Liver (tissue), 3 donors: ENCODE measurements around the gene FMO4.

Experiments used
- ATF3 ChIP-seq: IDR thresholded peaks from 2 replicates; pipeline ENCODE4 v1.6.1; 2016; ENCODE audit warnings: antibody characterized with exemption
- CTCF ChIP-seq: fragments of 150-350 bp; IDR thresholded peaks from 2 replicates; pipeline ENCODE4 v1.5.1; 2017; ENCODE audit warnings: improper control_type of control experiment, low read depth, low read length; ENCODE audit not compliant: missing input control
- TAF1 ChIP-seq: conservative IDR thresholded peaks from 2 replicates; pipeline ENCODE4 v1.6.1; 2016; ENCODE audit warnings: antibody characterized with exemption, mild to moderate bottlenecking
- YY1 ChIP-seq: IDR thresholded peaks from 2 replicates; pipeline ENCODE4 v1.6.1; 2016; ENCODE audit warnings: antibody characterized with exemption, mild to moderate bottlenecking
- donor health status: healthy.
- donor health status: healthy.

- TF ChIP-seq CTCF (no peak), YY1 (no peak), ATF3 (no peak), TAF1 (no peak)
Measured at GRCh38 chr1:171366085-171366484, 52.1 kb downstream of the FMO4 start.
